PC-3 (cell line): ENCODE results near the gene NFXL1. TPM values are rescaled to one million over a fixed set of nuclear protein-coding genes. Genes with fewer than 3 reads are reported as not detected.

Experiments
- ATAC-seq: fragments of 200-7000 bp; cut with Tn5 transposase; 2 replicates; pipeline ENCODE4 v1.9.1; 2020; ENCODE audit warnings: mild to moderate bottlenecking, moderate library complexity
- Bru-seq: library from RNA; stranded (reverse); fragments of 400-500 nt; gene quantifications from one replicate; lab custom pipeline; 2021; lab: Mats Ljungman, UMichigan
- BruChase-seq, 2 experiments: library from RNA; stranded (reverse); fragments of 400-500 nt; gene quantifications; one replicate each; lab custom pipeline; 2021; lab: Mats Ljungman, UMichigan
- BruUV-seq: library from RNA; stranded (reverse); fragments of 400-500 nt; replicated peaks from 2 replicates; lab custom pipeline; 2021; lab: Mats Ljungman, UMichigan
- CTCF ChIA-PET: fragments of 300-600 bp; sonication (Branson Sonifier 250); formaldehyde crosslinking; loops from one replicate; lab custom pipeline; 2022; ENCODE audit warnings: antibody characterized with exemption; lab: Charles Lee
- POLR2A ChIA-PET: fragments of 300-600 bp; sonication (Branson Sonifier 250); formaldehyde crosslinking; loops from one replicate; lab custom pipeline; 2022; ENCODE audit warnings: antibody characterized with exemption; ENCODE audit not compliant: unreplicated experiment; lab: Charles Lee
- DNase-seq: peaks from one replicate; pipeline ENCODE4 v3.0.0-alpha.2; 2015
- H2AFZ ChIP-seq: fragments of 300-600 bp; sonication (generic); 2 replicates; pipeline ENCODE4 v1.6.0; 2016; ENCODE audit warnings: antibody characterized with exemption, low read length
- H3F3A ChIP-seq: fragments of 300-600 bp; sonication (generic); one replicate; pipeline ENCODE4 v1.6.0; 2017; ENCODE audit warnings: antibody characterized with exemption, low read length, control low read depth, mild to moderate bottlenecking; ENCODE audit not compliant: unreplicated experiment
- H3K27ac ChIP-seq: fragments of 300-600 bp; sonication (generic); 2 replicates; pipeline ENCODE4 v1.5.1; 2016; ENCODE audit warnings: mild to moderate bottlenecking, low read length
- H3K27me3 ChIP-seq: fragments of 300-600 bp; sonication (generic); 2 replicates; pipeline ENCODE4 v1.6.1; 2016; ENCODE audit warnings: low read length, mixed read lengths
- H3K36me3 ChIP-seq: fragments of 300-600 bp; sonication (generic); 2 replicates; pipeline ENCODE4 v1.6.1; 2016; ENCODE audit warnings: low read depth, mixed run types, low read length, mixed read lengths
- H3K4me1 ChIP-seq: fragments of 300-600 bp; sonication (generic); 2 replicates; pipeline ENCODE4 v1.5.1; 2016; ENCODE audit warnings: low read length; ENCODE audit not compliant: insufficient read depth
- H3K4me2 ChIP-seq: fragments of 300-600 bp; sonication (generic); 2 replicates; pipeline ENCODE4 v1.6.0; 2016; ENCODE audit warnings: low read length
- H3K4me3 ChIP-seq: fragments of 300-600 bp; sonication (generic); 2 replicates; pipeline ENCODE4 v1.5.1; 2016; ENCODE audit warnings: mild to moderate bottlenecking, low read length, mixed read lengths
- H3K79me2 ChIP-seq: fragments of 300-600 bp; sonication (generic); 2 replicates; pipeline ENCODE4 v1.6.1; 2017; ENCODE audit warnings: low read length, mixed read lengths
- H3K9ac ChIP-seq: fragments of 300-600 bp; sonication (generic); 2 replicates; pipeline ENCODE4 v1.6.0; 2016; ENCODE audit warnings: mild to moderate bottlenecking, low read length
- H3K9me2 ChIP-seq: fragments of 300-600 bp; sonication (generic); replicated peaks from 2 replicates; pipeline ENCODE4 v1.6.1; 2016; ENCODE audit warnings: mixed run types, low read length, mixed read lengths
- H3K9me3 ChIP-seq: fragments of 300-600 bp; sonication (generic); 2 replicates; pipeline ENCODE4 v1.6.1; 2016; ENCODE audit warnings: low read length, mixed read lengths
- H4K20me1 ChIP-seq: fragments of 300-600 bp; sonication (generic); 2 replicates; pipeline ENCODE4 v1.6.1; 2016; ENCODE audit warnings: low read length, mixed read lengths
- EZH2 ChIP-seq: fragments of 300-600 bp; sonication (generic); IDR thresholded peaks from one replicate; pipeline ENCODE4 v1.6.1; 2017; ENCODE audit warnings: antibody characterized with exemption, mild to moderate bottlenecking, low read length; ENCODE audit not compliant: unreplicated experiment
- EZH2phosphoT487 ChIP-seq: fragments of 300-600 bp; sonication (generic); IDR thresholded peaks from 2 replicates; pipeline ENCODE4 v1.6.1; 2018; ENCODE audit warnings: mild to moderate bottlenecking, antibody characterized with exemption, low read length, borderline replicate concordance
- intact Hi-C: fragments of 100-400 bp; cut with micrococcal nuclease; formaldehyde crosslinking; loops from 2 replicates; pipeline ENCODE4 v1.9.0; 2023
- long read RNA-seq: library from polyadenylated mRNA; unstranded; transcript quantifications from one replicate; pipeline ENCODE4 v2.0.0, GENCODE V29; 2021; ENCODE audit not compliant: unreplicated experiment
- total RNA-seq: library from RNA; depleted of rRNA; stranded (reverse); fragments of >200 nt; gene quantifications from 2 replicates; pipeline ENCODE4 v1.2.3, GENCODE V29; 2014; rRNA removed
- TF ChIP-seq, protein P1 (sequence below): fragments of 300-600 bp; sonication (generic); conservative IDR thresholded peaks from 2 replicates; pipeline ENCODE4 v1.5.1; 2017; ENCODE audit warnings: antibody characterized with exemption, low read depth, mild to moderate bottlenecking, low read length

Gene NFXL1
- total RNA-seq (13.2 and 14.7 TPM in 2 replicates), Bru-seq, nascent RNA (percentile 88 among the genes with signal in this experiment), BruChase-seq, experiment 1, labeled RNA remaining after a 6-hour chase (percentile 75 among the genes with signal in this experiment), BruChase-seq, experiment 2, labeled RNA remaining after a 2-hour chase (percentile 81 among the genes with signal in this experiment)
- long read RNA-seq, transcript NFXL1-202 (23 exons, 3,728 nt): major isoform, 9 of 23 reads
- long read RNA-seq, partial matches to known transcripts: 8 of 23 reads
- long read RNA-seq, other reads (novel, unspliced or antisense): 4 of 23 reads

DNA sequence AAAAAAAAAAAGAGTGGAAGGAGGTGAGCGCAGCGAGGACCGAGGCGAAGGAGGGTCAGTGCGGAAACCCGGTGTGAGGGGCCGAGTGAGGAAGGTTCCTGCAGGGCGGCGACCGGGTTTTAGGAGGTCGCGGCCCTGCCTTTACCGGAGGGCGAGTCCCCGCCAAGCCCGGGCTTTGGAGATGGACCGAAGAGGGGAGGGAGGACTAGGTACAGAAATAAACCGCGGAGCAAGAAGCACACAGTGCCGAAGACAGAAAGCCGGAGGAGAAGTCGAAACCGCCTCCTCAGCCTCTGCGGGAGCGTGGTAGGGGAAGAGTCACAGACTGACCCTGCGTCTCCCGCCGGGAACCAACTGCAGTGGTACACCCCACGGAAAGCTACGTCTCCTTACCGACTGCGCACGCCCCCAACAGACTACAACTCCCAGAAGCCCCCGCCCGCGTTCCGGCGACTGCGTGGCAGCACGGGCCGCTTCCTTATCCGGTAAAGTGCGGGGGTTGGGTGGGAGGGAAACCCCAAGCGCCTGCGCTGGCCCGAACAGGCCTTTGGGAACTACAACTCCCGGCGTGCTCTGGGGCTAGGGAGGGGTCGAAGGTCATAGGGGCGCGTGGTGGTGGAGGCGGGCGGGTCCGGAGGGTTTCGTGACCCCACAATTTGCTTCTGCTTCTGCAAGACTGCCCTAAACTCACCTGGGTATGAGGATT lies at the start of gene NFXL1:
TSS of gene NFXL1 (minus strand) at position 364 of the 706 bp plus-strand sequence. CDS start 380 bp downstream, outside the sequence.
- peak within 1 kb of the TSS; percentile 64 for H3K27ac ChIP-seq
- peak within 1 kb of the TSS; percentile 86 for H3K4me3 ChIP-seq
- H3K9ac ChIP-seq: peak within 1 kb of the TSS; percentile 93
- H3K9me2 ChIP-seq: no peaks in the 10 kb centered on the region
- H3K4me2 ChIP-seq: peak within 1 kb of the TSS; percentile 97
- peaks cover 9% of the 10 kb centered on the region; the same call in 1 of the 2 replicates for H4K20me1 ChIP-seq
- no peaks in the 10 kb centered on the region for H3K27me3 ChIP-seq
- DNase-seq (peak; percentile 92), ATAC-seq (peak; percentile 93)
- peak within 1 kb of the TSS; percentile 99 for H2AFZ ChIP-seq
- BruUV-seq: no TSS peak
- TF ChIP-seq EZH2phosphoT487 (no peak), EZH2 (no peak)
- TF ChIP-seq, protein P1, sequence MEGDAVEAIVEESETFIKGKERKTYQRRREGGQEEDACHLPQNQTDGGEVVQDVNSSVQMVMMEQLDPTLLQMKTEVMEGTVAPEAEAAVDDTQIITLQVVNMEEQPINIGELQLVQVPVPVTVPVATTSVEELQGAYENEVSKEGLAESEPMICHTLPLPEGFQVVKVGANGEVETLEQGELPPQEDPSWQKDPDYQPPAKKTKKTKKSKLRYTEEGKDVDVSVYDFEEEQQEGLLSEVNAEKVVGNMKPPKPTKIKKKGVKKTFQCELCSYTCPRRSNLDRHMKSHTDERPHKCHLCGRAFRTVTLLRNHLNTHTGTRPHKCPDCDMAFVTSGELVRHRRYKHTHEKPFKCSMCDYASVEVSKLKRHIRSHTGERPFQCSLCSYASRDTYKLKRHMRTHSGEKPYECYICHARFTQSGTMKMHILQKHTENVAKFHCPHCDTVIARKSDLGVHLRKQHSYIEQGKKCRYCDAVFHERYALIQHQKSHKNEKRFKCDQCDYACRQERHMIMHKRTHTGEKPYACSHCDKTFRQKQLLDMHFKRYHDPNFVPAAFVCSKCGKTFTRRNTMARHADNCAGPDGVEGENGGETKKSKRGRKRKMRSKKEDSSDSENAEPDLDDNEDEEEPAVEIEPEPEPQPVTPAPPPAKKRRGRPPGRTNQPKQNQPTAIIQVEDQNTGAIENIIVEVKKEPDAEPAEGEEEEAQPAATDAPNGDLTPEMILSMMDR: no peak
- H3K79me2 ChIP-seq: peaks cover 44% of the 10 kb centered on the region
- H3K4me1 ChIP-seq: peaks cover 25% of the 10 kb centered on the region
- H3K9me3 ChIP-seq: no peaks in the 10 kb centered on the region
- H3F3A ChIP-seq: no peaks in the 10 kb centered on the region
- H3K36me3 ChIP-seq: peaks cover 7% of the 10 kb centered on the region; the same call in 1 of the 2 replicates
- ChIA-PET POLR2A (interaction anchor here (0.6 kb wide), 2 partner anchors 390 to 1617 kb away, joined by 3 read pairs; no protein-coding TSS in a partner anchor), CTCF (interaction anchor here (0.6 to 1.0 kb wide), 2 partner anchors 19 to 81 kb away, joined by 4 read pairs; no protein-coding TSS in a partner anchor)
- intact Hi-C loops: loop anchor here (1.0 kb wide), 1 partner anchor 166 kb away; no protein-coding TSS in a partner anchor

DNA sequence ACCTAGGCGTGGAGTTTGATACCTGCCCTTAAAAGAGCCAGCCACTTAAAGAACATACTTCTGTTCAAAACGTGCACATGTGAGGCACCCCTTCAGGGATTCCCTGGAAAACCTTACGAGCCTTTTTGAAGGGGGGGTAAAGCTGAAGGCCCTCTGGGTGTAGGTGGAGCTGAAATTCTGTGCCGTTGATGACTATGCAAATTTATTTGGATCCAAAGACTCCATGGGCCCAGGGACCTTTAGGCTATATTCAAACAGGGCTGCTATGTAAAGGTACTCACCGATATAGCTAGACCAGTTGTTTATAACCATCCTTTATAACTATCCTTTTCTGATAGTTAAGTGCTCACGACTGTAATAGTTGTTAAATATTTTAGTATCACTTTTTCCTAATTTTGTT lies 40.3 kb upstream of the NFXL1 start:
- Histone ChIP-seq H4K20me1 (no peaks in the 10 kb centered on the region), H3K27ac (no peak overlapping the region), H3K9me2 (no peaks in the 10 kb centered on the region), H3K4me1 (no peaks in the 10 kb centered on the region), H3K9me3 (no peaks in the 10 kb centered on the region), H3K27me3 (no peaks in the 10 kb centered on the region), H3K4me2 (no peak overlapping the region), H3K9ac (no peak overlapping the region), H3K4me3 (no peak overlapping the region), H3K79me2 (no peaks in the 10 kb centered on the region), H3F3A (no peaks in the 10 kb centered on the region), H3K36me3 (no peaks in the 10 kb centered on the region), H2AFZ (no peak overlapping the region)
- no peak for ATAC-seq
- intact Hi-C loops: no loop called here
- DNase-seq: no peak
- CTCF ChIA-PET: no interaction called here
- BruUV-seq: no TSS peak
- POLR2A ChIA-PET: no interaction called here
- TF ChIP-seq EZH2 (no peak), EZH2phosphoT487 (no peak)
- TF ChIP-seq, protein P1: no peak
